SIG-M5 (cell line): ENCODE results near the gene TTLL6.

ENCODE experiments used
- DNase-seq: peaks from one replicate; lab custom pipeline; 2025; lab: John Stamatoyannopoulos, UW

TTLL6 gene

GRCh38 chr17:48759288-48759687 lies 57.7 kb downstream of the TTLL6 start:
- DNase-seq = no peak

- DNase-seq = no peak
Measured at GRCh38 chr17:48757524-48757961, 59.5 kb downstream of the TTLL6 start.

GRCh38 chr17:48756830-48757251 lies 60.2 kb downstream of the TTLL6 start:
- no peak for DNase-seq

- no peak for DNase-seq
Measured at GRCh38 chr17:48755356-48755755, 61.7 kb downstream of the TTLL6 start.

GRCh38 chr17:48754500-48755261 lies 62.3 kb downstream of the TTLL6 start:
- DNase-seq = no peak

- no peak for DNase-seq
Measured at GRCh38 chr17:48753794-48754499, 63.1 kb downstream of the TTLL6 start.

GRCh38 chr17:48752399-48753288 lies 64.4 kb downstream of the TTLL6 start:
- DNase-seq = no peak

- no peak for DNase-seq
Measured at GRCh38 chr17:48751733-48752398, 65.2 kb downstream of the TTLL6 start.

GRCh38 chr17:48751172-48751571 lies 65.9 kb downstream of the TTLL6 start:
- no peak for DNase-seq

GRCh38 chr17:48749621-48750553 lies 67.1 kb downstream of the TTLL6 start:
- DNase-seq = no peak

- DNase-seq = no peak
Measured at GRCh38 chr17:48748718-48749566, 68.1 kb downstream of the TTLL6 start.

GRCh38 chr17:48747445-48748363 lies 69.3 kb downstream of the TTLL6 start:
- no peak for DNase-seq

GRCh38 chr17:48746916-48747444 lies 70.0 kb downstream of the TTLL6 start:
- DNase-seq = no peak

- DNase-seq = no peak
Measured at GRCh38 chr17:48745381-48746275, 71.4 kb downstream of the TTLL6 start.

GRCh38 chr17:48740537-48740936 lies 76.5 kb downstream of the TTLL6 start:
- DNase-seq = no peak

- no peak for DNase-seq
Measured at GRCh38 chr17:48738803-48739526, 78.1 kb downstream of the TTLL6 start.

GRCh38 chr17:48738424-48738802 lies 78.6 kb downstream of the TTLL6 start:
- no peak for DNase-seq
